ENCODE results near the gene ITGA7.

GRCh38 chr12:55666508-55666907, 41.2 kb downstream of the ITGA7 start:
- no peak for TF ChIP-seq CTCF (IDR thresholded peaks at IDR 0.05)
- no peak for TF ChIP-seq POLR2AphosphoS5 (IDR thresholded peaks at IDR 0.05)

Measured in upper lobe of left lung (tissue), 4 donors.